Measurements from ENCODE around the gene DSG3.

Gene DSG3

DNA sequence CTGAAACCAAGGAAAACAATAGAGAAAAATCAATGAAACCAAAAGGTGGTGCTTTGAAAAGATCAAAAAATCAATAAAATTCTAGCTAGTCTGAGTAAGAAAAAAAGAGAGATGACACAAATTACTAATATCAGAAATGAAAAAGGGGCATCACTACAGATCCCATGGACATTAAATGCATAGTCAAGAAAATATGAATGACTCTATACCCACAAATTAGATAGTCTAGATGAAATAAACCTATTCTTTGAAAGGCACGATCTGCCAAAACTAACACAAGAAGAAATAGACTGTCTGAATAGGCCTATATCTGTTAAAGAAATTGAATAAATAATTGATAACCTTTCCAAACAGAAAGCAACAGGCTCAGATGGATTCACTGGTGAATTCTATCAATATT lies 15.2 kb upstream of the DSG3 start:
- DNase-seq (ENCODE audit: low read depth in 2 of 2) = no peak

DNA sequence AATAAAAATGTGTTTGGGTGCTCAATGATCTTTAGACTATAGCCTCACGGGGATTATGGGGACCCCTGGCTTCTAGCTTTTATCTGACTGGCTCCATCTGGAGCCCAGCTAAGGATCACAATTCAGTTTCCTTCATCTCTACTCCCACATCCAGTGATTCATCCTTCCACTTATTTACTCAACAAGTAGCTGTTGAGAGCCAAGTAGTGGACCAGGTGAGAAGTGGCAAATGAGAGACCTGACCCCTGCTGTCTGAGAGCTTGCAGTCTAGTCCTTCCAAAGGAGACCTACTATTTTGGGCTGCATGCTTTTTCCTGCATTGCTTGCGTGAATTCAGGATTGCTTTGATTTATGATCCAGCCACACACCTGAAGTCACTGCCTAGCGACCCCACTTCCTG lies 10.7 kb upstream of the DSG3 start:
- no peak for DNase-seq (ENCODE audit: low read depth in 2 of 2)

- DNase-seq (ENCODE audit: low read depth in 2 of 2) = no peak
These were observed 9.1 kb upstream of the DSG3 start for GRCh38 chr18:31438402-31438801.

DNA sequence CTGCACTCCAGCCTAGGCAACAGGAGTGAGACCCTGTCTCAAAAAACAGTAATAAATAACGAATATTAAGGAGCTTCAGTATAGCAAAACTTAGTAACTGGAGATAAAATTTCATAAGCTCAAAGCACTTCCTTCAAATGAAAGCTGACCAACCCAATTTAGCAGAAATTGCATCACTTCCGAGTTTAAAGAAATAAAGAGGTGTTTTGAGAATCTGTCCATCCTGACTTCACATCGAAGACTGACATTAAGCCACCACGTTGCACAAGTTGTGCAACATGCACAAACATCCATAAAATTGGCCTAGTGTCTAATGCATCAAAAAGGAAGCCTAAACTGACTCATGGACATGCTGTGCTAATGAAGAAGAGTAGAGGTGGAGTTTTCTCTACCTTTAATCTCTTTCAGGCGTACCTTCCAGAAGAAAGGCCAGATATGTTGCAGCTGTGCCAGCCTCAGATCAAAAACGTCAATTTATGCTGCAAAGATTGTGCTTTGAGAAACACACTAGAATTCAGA lies 7.7 kb upstream of the DSG3 start:
- DNase-seq (ENCODE audit: low read depth in 2 of 2) = no peak

- DNase-seq (ENCODE audit: low read depth in 2 of 2) = no peak
These were observed 6.8 kb upstream of the DSG3 start for GRCh38 chr18:31440787-31441186.

DNA sequence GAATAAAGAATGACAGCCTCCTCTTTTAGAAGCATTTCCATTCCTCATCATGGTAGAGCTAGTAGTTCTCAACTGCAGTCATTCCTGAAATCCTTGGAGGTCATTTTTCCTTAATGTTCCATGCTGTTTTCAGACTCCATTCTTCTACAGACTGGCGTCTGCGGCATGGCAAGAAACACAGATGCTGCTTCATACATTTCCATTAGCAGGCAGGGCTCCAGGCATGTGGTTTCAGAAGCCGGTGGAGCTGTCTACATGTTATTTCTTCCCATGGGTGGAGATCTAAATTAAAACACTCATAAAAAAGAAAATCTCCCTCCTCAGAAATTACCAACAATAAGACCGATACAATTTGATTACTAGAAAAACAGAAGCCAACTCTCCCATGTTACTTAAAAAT lies 6.0 kb upstream of the DSG3 start:
- DNase-seq (ENCODE audit: low read depth in 2 of 2) = no peak

- no peak for DNase-seq (ENCODE audit: low read depth in 2 of 2)
These were observed 3.4 kb upstream of the DSG3 start for GRCh38 chr18:31444142-31444541.

- no peak for DNase-seq (ENCODE audit: low read depth in 2 of 2)
These were observed 1.6 kb upstream of the DSG3 start for GRCh38 chr18:31445908-31446307.

- DNase-seq (ENCODE audit: low read depth in 2 of 2) = no peak
These were observed 687 bp upstream of the DSG3 start for GRCh38 chr18:31446854-31447253.

- no peak for DNase-seq (ENCODE audit: low read depth in 2 of 2)
These were observed 2.9 kb downstream of the DSG3 start for GRCh38 chr18:31450409-31450808.

GRCh38 chr18:31451625-31452024 lies 4.1 kb downstream of the DSG3 start:
- DNase-seq (ENCODE audit: low read depth in 2 of 2) = no peak

DNA sequence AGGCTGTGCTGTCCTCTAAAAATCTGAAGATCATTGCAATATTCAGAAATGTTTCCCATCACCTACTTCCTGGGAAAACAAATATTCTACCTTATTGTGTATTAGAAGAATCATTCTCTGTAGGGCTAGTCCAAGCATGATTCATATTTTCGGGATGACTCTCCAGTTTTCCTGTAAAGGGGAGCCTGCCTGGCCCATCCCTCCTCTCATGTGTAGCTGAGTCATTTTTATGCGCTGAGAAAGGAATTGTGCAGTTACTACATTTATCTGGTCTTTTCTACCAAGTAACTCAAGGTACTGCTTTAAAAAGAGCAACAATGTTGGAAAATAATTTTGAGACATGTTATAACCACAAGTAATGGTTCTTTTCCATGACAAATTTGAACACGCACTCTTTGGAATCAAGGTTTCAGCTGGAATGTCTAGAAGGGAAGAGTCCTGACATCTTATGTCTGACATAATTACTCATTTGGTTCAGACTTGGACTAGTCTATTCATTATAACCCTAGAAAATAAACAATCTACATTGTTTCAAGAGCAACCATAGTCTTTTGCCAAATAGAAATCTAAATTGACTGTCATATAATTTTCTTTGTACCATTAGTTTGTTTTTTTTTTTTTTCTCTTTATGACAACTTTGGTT lies 6.6 kb downstream of the DSG3 start:
- no peak for DNase-seq (ENCODE audit: low read depth in 2 of 2)

DNA sequence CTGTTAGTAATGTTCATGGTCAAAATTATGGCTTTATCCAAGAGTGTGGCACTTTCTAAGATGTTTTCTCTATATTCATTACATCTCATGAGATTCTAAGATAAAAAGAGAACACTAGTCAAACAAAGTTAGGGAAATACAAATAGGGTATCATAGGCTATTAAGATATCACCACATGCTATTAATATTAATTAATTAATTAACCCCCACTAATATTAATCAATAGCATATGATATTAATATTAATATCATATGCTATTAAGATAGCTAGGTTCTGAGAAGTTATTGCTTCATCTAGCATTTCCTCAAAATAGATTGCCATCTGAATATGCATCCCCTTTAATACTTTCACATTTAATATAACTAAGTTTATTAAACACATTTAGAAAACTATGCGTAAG lies 22.1 kb downstream of the DSG3 start:
- no peak for DNase-seq (ENCODE audit: low read depth in 2 of 2)

DNA sequence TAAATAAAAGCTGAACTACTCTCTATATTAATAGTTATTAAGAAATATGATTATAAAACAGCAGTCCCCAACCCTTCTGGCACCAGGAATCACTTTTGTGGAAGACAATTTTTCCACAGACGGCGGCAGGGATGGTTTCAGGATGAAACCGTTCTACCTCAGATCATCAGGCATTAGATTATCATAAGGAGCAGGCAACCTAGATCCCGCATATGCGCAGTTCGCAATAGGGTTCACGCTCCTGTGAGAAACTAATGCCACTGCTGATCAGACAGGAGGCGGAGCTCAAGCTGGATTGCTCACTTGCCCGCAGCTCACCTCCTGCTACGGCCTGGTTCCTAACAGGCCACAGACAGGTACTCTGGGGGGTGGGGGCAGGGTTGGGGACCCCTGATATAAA lies 31.1 kb downstream of the DSG3 start:
- no peak for DNase-seq (ENCODE audit: low read depth in 2 of 2)

DNA sequence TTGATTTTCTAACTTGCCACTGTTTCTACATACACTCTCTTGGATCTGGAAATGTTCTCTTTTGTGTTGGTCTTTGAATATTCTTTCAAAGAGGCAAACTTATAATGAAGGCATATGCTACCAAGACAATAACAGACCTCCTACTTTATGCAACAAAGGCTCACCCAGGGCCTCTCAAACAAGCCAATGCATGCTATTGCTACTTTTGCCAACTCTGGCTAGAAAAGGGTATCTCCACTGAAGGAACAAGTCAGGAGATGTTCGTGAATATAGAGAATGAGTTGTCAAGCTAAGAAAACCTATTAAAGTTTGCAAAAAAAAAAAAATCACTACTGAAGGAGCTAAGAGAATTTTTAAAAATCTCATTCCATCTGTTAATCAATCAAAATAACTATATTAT lies 34.5 kb downstream of the DSG3 start:
- DNase-seq (ENCODE audit: low read depth in 2 of 2) = no peak

GRCh38 chr18:31483396-31483795 lies 35.9 kb downstream of the DSG3 start:
- no peak for DNase-seq (ENCODE audit: low read depth in 2 of 2)

DNA sequence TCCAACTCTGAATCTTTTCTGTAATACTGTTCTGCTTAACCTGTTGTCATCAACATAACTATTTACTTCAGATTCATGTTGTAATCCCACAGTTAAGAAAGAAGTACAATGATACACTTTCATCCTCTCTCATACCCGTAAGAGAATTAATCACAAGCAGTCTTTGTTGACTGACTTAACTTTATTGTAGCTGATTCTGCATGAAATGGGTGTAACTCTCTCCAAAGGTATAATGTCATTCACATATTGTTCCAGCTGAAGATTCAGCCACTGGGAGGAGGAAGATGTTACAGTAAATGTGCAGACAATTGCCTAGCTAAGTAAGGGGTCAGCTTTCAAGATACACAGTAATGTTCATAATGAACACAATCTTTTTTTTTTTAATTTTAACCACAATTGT lies 36.9 kb downstream of the DSG3 start:
- no peak for DNase-seq (ENCODE audit: low read depth in 2 of 2)

DNA sequence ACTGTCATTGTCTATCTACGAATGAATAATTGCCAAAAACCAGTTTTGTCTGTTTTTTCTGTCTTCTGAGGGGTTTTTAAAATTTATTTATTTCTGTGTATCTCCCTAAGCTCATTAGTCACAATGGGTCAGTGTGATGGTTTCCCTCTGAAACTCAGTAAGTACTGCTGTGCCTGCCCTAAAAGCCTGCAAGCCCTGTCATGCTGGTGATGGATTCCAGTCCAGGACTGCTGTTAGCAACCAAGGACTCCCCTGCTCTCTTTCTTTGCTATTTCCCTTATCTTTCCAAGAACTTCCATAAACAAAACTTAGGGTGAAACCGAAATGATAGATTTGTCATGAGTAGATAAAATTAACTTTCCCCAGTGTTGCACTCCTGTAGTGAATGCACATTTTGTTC lies 38.6 kb downstream of the DSG3 start:
- DNase-seq (ENCODE audit: low read depth in 2 of 2) = no peak

DNA sequence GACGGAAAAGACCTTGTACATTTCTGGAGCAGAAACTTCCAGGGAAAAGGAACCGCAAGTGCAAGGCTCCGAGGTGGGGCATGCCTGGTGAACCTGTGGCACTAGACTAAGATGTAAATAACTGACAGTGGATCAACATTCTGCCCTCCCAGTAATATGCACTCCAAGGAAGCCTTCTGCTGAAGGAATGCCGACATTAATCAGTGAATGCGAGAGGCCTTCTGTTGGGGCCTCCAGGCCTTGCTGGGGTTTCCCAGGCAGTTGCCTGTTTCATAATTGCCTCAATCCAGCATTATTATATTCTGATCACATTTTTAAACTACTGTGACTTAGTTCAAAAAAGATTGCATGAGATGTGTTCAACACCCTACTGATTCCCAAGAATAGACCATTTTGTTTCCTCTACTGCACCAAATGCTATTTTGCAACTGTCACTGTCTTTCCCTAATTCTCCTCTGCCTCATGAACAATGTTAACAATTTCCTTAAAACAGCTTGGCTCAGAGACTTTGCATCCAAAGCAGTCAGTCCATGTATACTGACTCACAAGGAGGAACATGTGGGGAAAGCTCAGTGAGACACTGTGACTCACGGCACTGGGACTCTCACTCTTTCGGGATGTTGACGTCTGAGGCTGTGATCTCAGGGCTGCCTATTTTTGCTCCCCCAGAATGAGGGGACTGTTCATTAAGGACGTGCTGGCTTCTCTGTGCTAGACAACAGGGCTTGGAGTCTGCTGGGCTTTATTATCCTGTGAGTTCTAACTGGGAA lies 39.9 kb downstream of the DSG3 start:
- no peak for DNase-seq (ENCODE audit: low read depth in 2 of 2)

GRCh38 chr18:31489311-31489710 lies 41.8 kb downstream of the DSG3 start:
- DNase-seq (ENCODE audit: low read depth in 2 of 2) = no peak

GRCh38 chr18:31490387-31490786 lies 42.8 kb downstream of the DSG3 start:
- DNase-seq (ENCODE audit: low read depth in 2 of 2) = no peak

DNA sequence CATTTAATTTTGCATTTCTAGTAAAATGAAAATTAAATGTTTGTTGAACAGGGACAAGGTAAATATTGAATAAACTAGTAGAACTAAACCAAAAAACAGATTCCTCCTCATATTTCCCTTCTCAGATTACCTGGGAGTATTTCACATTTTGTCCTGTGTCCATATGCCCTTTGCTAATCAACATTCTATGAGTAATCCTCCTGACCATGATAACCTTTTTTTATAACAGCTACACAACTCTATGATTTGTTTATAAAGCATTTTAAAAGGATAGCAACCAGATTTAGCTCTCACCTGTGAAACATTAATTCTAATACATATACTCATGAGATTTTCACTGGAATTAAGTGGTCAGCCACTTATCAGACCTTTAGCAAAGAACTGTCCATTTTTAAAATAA lies 43.3 kb downstream of the DSG3 start:
- DNase-seq (ENCODE audit: low read depth in 2 of 2) = no peak

- no peak for DNase-seq (ENCODE audit: low read depth in 2 of 2)
These were observed 44.0 kb downstream of the DSG3 start for GRCh38 chr18:31491586-31491985.

GRCh38 chr18:31492671-31493070 lies 45.1 kb downstream of the DSG3 start:
- no peak for DNase-seq (ENCODE audit: low read depth in 2 of 2)

Data from stimulated activated CD8-positive, alpha-beta memory T cell treated with anti-CD3 and anti-CD28 coated beads, Interleukin-2, amount 100 ng/mL, for 48 hours (primary cell).